ENCODE data around the gene PROSER3.
"Not testable (repeated sequence)": the region's sequence is repeated elsewhere in the genome, so short reads cannot be mapped to it uniquely, and the experiment has no call there.

PROSER3 gene

GRCh38 chr19:35722897-35723296 is 35.1 kb upstream of the PROSER3 start:
- no peak for DNase-seq (ENCODE audit: low spot score)

DNA sequence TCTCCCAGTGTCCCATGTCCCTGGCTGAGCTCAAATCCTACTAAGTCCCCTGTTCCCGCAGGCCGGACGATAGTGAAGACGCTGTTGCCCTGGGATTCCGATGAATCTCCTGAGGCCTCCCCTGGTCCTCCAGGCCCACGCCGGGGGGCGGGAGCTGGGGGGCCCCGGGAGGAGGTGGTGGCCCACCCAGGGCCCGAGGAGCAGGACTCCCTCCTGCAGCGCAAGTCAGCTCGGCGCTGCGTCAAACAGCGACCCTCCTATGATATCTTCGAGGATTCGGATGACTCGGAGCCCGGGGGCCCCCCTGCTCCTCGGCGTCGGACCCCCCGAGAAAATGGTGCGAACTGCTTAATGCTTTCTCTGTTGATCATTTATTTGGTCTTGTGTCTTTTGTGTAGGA is 34.3 kb upstream of the PROSER3 start:
- DNase-seq (ENCODE audit: low spot score), result no peak

DNA sequence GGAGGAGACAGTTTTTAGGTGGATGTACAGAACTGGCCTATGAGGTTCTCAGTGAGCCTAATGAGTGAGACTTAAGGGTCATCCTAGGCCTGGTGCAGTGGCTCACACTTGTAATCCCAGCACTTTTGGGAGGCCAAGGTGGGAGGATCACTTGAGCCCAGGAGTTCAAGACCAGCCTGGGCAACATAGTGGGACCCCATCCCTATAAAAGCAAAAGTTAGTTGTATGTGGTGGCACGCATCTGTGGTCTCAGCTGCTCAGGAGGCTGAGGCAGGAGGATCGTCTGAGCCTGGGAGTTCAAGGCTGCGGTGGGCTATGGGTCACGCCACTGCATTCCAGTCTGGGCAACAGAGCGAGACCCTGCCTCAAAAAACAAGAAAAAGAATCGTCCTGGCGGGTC is 33.8 kb upstream of the PROSER3 start:
- not testable (repeated sequence) for DNase-seq (ENCODE audit: low spot score)

DNA sequence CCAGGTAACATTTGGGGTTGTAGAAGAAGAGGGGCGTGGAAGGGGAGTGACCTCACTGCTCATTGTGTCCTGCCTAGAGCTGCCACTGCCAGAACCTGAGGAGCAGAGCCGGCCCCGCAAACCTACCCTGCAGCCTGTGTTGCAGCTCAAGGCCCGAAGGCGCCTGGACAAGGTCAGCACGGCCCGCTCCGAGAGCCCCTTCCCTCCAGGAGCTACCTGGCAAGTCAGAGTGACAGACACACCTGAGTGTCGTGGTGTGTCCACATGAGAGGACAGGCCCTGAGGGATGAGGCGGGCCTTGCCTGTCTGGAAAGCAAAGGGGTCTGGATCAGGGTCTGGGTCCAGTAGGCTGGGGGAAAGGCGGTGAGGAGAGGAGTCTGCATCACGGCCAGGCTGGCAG is 33.4 kb upstream of the PROSER3 start:
- DNase-seq (ENCODE audit: low spot score), result no peak

GRCh38 chr19:35725216-35725861 is 32.6 kb upstream of the PROSER3 start:
- no peak for DNase-seq (ENCODE audit: low spot score)

GRCh38 chr19:35727053-35727955 is 30.7 kb upstream of the PROSER3 start:
- peak; percentile 8 for DNase-seq (ENCODE audit: low spot score)

DNA sequence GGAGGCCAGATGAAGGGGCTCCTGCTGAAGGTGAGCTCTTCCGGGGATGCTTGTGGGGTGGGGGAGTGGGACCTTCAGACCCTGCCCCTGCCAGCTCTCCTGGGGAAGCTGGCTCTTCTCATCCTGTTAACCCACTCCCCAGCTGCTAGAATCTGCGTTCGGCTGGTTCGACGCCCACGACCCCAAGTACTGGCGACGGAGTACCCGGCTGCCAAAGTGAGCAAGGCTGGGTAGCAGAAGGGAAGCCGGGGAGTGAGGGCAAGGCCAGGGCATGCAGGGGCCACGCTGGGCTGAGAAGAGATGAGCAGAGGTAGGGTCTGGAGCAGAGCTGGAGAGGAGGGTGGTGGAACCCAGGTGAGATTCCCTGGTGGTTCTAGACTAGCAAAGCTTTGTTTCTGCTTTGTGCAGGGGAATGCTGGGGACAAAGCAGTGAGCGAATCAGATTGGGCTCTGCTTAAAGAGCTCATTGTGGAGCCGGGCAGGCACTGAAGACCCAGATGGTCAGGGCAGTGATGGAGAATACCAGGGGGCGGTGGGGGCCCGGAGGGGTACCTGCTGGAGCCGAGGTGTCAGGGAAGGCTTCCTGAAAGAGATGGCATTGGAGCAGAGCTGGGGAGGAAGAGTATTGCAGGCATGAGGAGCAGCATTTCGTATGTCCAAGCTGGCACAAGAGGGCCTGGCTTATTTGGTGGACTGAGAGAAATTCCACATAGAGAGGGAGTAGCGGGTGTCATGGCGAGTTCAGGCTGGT is 29.8 kb upstream of the PROSER3 start:
- peak; percentile 8 for DNase-seq (ENCODE audit: low spot score)

GRCh38 chr19:35729021-35729420 is 29.0 kb upstream of the PROSER3 start:
- DNase-seq (ENCODE audit: low spot score), result peak; percentile 3

- DNase-seq (ENCODE audit: low spot score), result peak; percentile 3
These were observed 28.2 kb upstream of the PROSER3 start for GRCh38 chr19:35729763-35730162.

GRCh38 chr19:35730326-35730725 is 27.6 kb upstream of the PROSER3 start:
- DNase-seq (ENCODE audit: low spot score), result no peak

DNA sequence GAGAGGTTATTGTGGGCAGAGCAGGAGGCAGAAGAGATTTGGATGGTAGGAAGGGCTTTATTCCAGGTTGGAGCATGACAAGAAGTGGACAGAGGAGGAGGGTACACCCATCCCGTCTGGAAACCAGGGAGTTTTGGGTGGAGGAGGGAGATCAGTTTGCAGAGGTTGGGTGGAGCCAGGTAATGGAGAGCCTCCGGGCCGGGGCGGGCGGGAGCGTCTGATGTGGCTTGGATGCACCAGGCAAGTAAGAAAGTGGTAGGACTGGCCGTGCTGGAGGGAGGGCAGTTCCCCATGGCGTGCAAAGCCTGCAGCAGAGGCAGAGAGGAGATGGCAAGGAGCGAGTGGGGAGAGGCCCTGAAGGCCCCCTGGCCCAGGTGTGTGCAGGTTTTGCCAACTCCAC is 26.6 kb upstream of the PROSER3 start:
- peak; percentile 1 for DNase-seq (ENCODE audit: low spot score)

- DNase-seq (ENCODE audit: low spot score), result peak; percentile 15
These were observed 26.1 kb upstream of the PROSER3 start for GRCh38 chr19:35731779-35732405.

DNA sequence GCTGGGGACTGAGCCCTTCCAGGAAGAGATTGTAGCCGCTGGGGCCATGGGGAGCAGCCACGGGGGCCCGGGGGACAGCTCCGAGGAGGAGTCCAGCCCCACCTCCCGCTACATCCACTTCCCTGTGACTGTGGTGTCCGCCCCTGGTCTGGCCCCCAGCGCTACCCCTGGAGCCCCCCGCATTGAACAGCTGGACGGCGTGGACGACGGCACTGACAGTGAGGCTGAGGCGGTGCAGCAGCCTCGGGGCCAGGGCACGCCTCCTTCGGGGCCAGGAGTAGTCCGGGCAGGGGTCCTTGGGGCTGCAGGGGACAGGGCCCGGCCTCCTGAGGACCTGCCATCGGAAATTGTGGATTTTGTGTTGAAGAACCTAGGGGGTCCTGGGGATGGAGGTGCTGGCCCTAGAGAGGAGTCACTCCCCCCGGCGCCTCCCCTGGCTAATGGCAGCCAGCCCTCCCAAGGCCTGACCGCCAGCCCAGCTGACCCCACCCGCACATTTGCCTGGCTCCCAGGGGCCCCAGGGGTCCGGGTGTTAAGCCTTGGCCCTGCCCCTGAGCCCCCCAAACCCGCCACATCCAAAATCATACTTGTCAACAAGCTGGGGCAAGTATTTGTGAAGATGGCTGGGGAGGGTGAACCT is 25.3 kb upstream of the PROSER3 start:
- peak; percentile 17 for DNase-seq (ENCODE audit: low spot score)

DNA sequence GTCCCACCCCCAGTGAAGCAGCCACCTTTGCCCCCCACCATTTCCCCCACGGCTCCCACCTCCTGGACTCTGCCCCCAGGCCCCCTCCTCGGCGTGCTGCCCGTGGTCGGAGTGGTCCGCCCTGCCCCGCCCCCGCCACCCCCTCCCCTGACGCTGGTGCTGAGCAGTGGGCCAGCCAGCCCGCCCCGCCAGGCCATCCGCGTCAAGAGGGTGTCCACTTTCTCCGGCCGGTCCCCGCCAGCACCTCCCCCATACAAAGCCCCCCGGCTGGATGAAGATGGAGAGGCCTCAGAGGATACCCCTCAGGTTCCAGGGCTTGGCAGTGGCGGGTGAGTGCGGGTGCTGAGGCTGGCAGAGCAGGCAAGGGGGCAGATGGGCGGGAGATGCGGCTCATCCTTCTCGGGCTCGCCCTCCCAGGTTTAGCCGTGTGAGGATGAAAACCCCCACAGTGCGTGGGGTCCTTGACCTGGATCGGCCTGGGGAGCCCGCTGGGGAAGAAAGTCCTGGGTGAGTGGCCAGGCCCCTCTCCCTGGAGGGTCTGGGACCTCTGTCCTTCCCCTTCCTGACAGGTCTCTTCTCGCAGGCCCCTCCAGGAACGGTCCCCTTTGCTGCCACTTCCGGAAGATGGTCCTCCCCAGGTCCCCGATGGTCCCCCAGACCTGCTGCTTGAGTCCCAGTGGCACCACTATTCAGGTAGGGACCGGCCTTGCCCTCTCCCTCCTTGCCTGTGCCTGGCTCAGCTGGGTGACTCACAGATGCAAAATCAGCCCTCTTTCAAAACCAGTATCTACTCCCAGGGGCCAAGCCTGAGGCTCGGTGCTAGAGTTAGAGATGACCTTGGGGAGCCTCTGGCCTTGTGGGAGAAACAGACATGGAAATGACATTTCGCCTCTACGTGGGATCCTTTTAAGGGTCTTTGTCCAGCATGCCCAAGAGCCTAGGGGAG is 24.5 kb upstream of the PROSER3 start:
- DNase-seq (ENCODE audit: low spot score), result peak; percentile 11

DNA sequence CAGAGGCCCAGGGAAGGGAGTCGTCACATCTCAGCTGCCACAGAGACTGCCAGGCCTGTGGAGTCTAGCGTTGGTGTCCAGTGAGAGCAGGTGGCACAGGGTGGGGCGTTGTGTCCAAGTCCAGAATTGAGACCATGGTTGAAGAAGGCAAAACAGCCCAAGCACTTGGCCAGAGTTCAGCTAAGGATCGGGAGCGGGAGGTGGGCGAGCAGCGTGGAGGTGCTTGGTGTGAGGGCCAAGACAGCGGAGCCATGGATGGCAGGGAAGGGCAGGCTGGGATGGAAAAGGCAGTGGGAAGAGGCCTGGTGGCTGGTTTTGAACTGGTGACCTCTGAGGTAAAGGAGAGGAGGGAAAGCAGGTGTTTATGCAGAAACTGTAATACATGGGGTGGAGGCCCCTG is 23.7 kb upstream of the PROSER3 start:
- DNase-seq (ENCODE audit: low spot score), result peak; percentile 1

DNA sequence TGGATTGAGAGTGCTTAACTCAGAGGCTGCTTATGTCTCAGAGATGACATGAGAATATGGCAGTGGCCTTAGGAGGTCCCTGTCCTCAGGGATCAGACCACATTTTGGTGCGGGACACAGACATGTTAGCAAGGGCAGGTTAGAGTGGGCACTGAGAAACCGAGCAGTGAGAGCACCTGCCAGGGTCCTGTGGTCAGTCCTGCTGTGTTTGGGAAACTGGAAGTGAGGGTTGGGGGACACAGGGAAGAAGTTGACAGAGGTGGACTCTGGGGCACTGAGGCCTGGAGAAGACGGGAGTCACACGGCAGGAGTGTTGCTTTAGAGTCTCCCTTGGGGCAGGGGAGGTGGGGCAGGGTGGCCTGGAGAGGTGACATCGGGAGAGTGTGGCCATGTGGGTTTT is 23.1 kb upstream of the PROSER3 start:
- no peak for DNase-seq (ENCODE audit: low spot score)

DNA sequence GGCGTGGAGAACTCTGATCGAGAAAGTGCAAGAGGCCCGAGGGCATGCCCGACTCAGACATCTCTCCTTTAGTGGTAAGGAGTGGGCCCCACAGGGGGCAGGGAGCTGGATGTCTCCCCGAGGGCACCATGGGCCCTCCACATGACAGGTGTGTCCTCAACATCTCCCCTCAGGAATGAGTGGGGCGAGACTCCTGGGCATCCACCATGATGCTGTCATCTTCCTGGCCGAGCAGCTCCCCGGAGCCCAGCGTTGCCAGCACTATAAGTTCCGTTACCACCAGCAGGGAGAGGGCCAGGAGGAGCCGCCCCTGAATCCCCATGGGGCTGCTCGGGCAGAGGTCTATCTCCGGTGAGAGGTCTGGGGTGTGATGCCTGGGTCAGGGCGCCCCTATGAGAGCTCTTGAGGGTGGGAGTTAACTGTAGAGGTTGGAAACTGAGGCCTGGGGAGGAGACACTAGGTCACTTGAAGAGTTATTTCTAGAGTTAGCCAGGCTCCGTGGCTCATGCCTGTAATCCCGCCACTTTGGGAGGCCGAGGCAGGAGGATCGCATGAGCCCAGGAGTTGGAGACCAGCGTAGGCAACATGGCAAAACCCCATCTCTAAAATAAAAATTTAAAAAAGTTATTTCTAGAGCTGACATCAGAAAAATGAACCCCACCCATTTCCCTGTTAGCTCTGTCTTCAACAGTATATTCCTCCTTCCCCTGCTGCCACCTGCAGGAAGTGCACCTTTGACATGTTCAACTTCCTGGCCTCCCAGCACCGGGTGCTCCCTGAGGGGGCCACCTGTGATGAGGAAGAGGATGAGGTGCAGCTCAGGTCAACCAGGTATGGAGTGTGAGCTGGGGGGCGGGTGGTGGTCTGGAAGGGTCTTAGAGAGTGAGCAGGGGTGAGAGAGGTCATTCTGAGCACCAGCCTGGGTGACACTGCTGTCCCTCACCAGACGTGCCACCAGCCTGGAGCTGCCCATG is 20.8 kb upstream of the PROSER3 start:
- DNase-seq (ENCODE audit: low spot score), result peak; percentile 14

DNA sequence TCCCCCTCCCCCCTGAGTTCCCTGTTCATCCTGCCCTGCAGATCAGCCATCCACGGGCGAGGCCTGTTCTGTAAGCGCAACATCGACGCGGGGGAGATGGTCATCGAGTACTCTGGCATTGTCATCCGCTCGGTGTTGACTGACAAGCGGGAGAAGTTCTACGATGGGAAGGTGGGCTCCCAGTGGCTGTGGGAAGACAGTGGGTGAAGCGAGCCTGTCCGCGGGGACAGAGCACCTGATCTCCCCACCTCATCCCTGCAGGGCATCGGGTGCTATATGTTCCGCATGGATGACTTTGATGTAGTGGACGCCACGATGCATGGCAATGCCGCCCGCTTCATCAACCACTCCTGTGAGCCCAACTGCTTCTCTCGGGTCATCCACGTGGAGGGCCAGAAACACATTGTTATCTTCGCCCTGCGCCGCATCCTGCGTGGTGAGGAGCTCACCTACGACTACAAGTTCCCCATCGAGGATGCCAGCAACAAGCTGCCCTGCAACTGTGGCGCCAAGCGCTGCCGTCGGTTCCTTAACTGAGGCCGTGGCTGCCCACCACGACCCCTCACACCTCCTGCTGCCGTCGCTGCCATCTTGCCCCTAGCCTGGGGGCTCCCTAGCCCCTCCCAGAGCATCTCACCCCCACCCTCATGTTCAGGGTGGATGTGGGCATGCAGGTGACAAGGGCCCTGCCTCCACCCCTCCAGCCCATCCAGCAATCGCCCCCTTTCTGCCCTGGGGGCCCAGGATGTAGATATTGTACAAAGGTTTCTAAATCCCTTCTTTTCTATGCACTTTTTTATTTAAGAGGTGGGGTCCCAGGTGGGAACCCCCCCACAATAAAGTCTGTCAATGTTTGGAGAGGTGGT is 19.7 kb upstream of the PROSER3 start:
- DNase-seq (ENCODE audit: low spot score), result peak; percentile 5

- no peak for DNase-seq (ENCODE audit: low spot score)
These were observed 19.1 kb upstream of the PROSER3 start for GRCh38 chr19:35738887-35739229.

Data from iPS-NIHi11 (cell line).